Hepatocyte (in vitro differentiated cells): ENCODE measurements around the gene PHF21B.

Source experiments
- EZH2phosphoT487 ChIP-seq: fragments of 200-600 bp; sonication (generic); IDR thresholded peaks from one replicate; pipeline ENCODE4 v1.6.1; 2018; ENCODE audit warnings: antibody characterized with exemption, mild to moderate bottlenecking, low read depth, moderate library complexity; ENCODE audit not compliant: unreplicated experiment, severe bottlenecking
- TF ChIP-seq, protein P1 (sequence below): fragments of 200-600 bp; sonication (generic); IDR thresholded peaks from 2 replicates; pipeline ENCODE4 v1.5.1; 2016; ENCODE audit warnings: antibody characterized with exemption, mild to moderate bottlenecking; ENCODE audit not compliant: poor library complexity

DNA sequence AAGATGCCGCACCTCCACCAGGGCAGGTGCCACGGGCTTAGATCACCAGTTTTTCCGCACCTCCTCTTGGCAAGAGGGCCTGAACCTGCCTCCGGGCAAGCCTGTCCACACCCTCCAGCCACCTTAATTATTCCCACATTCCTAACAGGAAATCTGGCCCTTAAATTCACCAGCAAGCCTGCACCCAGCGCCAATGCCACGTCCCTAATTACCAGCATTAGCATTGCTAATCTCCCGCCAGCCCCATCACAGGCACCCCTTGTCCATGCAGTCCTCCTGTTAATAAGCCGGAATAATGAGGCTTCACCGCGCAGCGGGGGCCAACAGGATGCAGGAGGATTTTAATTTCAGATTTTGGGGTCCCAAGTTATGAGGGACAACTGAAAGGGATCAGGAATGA, 69.7 kb downstream of the PHF21B start:
- TF ChIP-seq, protein P1, sequence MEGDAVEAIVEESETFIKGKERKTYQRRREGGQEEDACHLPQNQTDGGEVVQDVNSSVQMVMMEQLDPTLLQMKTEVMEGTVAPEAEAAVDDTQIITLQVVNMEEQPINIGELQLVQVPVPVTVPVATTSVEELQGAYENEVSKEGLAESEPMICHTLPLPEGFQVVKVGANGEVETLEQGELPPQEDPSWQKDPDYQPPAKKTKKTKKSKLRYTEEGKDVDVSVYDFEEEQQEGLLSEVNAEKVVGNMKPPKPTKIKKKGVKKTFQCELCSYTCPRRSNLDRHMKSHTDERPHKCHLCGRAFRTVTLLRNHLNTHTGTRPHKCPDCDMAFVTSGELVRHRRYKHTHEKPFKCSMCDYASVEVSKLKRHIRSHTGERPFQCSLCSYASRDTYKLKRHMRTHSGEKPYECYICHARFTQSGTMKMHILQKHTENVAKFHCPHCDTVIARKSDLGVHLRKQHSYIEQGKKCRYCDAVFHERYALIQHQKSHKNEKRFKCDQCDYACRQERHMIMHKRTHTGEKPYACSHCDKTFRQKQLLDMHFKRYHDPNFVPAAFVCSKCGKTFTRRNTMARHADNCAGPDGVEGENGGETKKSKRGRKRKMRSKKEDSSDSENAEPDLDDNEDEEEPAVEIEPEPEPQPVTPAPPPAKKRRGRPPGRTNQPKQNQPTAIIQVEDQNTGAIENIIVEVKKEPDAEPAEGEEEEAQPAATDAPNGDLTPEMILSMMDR = no peak
- no peak for TF ChIP-seq EZH2phosphoT487
